BJ (cell line): ENCODE measurements around the gene NFE2L2. TPM values are rescaled to one million over a fixed set of nuclear protein-coding genes. Genes with fewer than 3 reads are reported as not detected.

Experiments
- CTCF ChIA-PET: fragments of 350-600 bp; formaldehyde crosslinking; extraction: SDS; loops from one replicate; lab custom pipeline; 2021; ENCODE audit warnings: antibody characterized with exemption, inconsistent platforms; lab: Yijun Ruan, JAX
- POLR2A ChIA-PET: fragments of 300-600 bp; sonication (Branson Sonifier 250); formaldehyde crosslinking; extraction: SDS; loops from one replicate; lab custom pipeline; 2021; ENCODE audit warnings: antibody characterized with exemption; lab: Charles Lee
- DNase-seq: peaks from one replicate; pipeline ENCODE4 v3.0.0-alpha.2; 2011; ENCODE audit warnings: low read depth
- H3K27me3 ChIP-seq: 2 replicates; pipeline ENCODE4 v1.6.0; 2011; ENCODE audit warnings: low read length; ENCODE audit not compliant: control insufficient read depth, insufficient read depth
- H3K36me3 ChIP-seq: 2 replicates; pipeline ENCODE4 v1.5.1; 2011; ENCODE audit warnings: low read length; ENCODE audit not compliant: control insufficient read depth, insufficient read depth
- H3K4me3 ChIP-seq: 2 replicates; pipeline ENCODE4 v1.5.1; 2011; ENCODE audit warnings: low read depth, mild to moderate bottlenecking, control low read depth, low read length
- polyA plus RNA-seq: library from polyadenylated mRNA; depleted of rRNA; stranded (reverse); fragments of >200 nt; gene quantifications from 2 replicates; pipeline ENCODE4 v1.2.3, GENCODE V29; 2011
- TF ChIP-seq, protein P1 (sequence below): IDR thresholded peaks from 2 replicates; pipeline ENCODE4 v1.5.1; 2011; ENCODE audit warnings: low read depth, mild to moderate bottlenecking, control low read depth, inconsistent platforms, low read length, moderate library complexity; ENCODE audit not compliant: insufficient read depth

The NFE2L2 gene
- polyA plus RNA-seq, 1 experiment, result 109 TPM

DNA sequence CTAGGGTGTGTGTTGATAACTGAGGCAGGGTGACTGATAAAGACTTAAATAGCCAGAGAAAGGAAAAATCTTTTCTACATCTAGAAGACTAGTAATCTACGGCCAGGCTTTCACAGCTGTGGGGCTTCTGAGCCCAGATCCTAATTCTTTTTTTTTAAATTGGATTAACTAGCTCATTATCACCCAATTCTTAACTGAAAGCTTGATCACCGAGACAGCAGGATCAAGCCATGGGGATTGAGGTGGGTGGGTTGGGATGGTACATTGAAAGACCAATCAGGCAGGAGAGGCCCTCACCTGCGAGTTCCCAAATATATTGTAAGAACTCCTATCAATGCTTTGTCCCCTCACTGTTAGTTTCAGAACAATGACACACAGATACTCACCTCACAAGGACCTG is 20.0 kb upstream of the NFE2L2 start:
- Histone ChIP-seq H3K36me3 (no peaks in the 10 kb centered on the region), H3K4me3 (no peak overlapping the region), H3K27me3 (no peaks in the 10 kb centered on the region)
- ChIA-PET CTCF (interaction anchor here (2.0 to 2.3 kb wide), 2 partner anchors 10 to 31 kb away, joined by 4 to 14 read pairs; no protein-coding TSS in a partner anchor), POLR2A (no interaction called here)
- TF ChIP-seq, protein P1, sequence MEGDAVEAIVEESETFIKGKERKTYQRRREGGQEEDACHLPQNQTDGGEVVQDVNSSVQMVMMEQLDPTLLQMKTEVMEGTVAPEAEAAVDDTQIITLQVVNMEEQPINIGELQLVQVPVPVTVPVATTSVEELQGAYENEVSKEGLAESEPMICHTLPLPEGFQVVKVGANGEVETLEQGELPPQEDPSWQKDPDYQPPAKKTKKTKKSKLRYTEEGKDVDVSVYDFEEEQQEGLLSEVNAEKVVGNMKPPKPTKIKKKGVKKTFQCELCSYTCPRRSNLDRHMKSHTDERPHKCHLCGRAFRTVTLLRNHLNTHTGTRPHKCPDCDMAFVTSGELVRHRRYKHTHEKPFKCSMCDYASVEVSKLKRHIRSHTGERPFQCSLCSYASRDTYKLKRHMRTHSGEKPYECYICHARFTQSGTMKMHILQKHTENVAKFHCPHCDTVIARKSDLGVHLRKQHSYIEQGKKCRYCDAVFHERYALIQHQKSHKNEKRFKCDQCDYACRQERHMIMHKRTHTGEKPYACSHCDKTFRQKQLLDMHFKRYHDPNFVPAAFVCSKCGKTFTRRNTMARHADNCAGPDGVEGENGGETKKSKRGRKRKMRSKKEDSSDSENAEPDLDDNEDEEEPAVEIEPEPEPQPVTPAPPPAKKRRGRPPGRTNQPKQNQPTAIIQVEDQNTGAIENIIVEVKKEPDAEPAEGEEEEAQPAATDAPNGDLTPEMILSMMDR, result no peak
- DNase-seq, result no peak

DNA sequence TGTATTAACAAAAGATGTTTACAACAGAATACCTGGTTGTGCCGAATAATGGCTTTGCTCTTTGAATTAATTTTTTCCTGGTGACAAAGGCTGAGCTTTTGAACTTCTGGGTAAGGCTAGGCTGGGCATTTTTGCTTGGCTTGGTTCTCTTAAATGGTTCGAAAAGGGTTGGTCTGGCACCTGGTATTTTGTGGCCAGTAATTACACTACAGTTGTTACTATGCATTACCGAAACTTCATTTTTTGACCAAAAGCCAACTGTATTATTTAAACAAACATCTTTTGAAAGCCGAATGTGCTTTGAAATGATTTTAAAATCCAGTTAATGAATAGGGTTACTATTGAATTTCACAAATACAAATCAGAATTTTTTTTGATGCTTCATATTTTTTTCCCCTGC is 19.4 kb upstream of the NFE2L2 start:
- Histone ChIP-seq H3K27me3 (no peaks in the 10 kb centered on the region), H3K4me3 (no peak overlapping the region), H3K36me3 (no peaks in the 10 kb centered on the region)
- TF ChIP-seq, protein P1, result no peak
- ChIA-PET CTCF (interaction anchor here (1.9 to 2.9 kb wide), 2 partner anchors 13 to 20 kb away, joined by 4 to 16 read pairs; partner anchors contain the start of gene NFE2L2), POLR2A (no interaction called here)
- no peak for DNase-seq

DNA sequence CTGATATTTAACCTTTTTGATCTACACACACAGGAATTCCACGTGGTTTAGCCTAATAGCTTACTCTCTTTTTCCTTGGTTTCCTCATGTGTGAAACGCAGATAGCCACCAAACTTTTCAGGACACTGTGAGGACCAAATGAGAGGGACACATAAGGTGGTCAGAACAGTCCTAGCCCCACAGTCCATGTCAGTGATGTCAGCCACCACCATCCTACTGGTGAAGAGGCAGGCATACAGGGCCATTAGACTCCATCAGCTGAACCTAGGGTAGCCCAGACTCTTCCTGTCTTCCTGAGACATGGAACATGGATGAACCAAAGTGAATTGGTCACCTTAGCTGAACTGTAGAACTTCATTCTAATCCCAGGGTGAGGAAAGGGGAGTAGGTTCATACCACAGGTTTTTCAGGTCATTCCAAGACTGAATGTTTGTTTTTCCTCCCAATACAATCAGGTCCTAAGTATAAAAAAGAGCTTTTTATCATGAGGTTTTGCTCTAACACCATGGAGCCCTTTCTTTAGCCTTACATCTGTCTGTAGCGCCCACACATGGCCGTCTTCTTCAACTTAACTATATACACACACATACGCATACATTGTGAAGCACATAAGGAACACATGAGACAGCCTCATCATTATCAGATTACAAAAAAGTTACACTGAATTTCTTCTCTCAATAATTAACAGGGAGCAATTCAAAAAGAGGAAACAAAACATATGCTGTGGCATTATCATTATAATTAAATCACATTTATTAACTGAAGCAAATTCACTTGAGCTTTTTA is 18.5 kb upstream of the NFE2L2 start:
- ChIA-PET CTCF (interaction anchor here (1.0 to 2.9 kb wide), 4 partner anchors 11 to 119 kb away, joined by 3 to 16 read pairs (median 4); partner anchors contain the start of gene NFE2L2), POLR2A (no interaction called here)
- Histone ChIP-seq H3K4me3 (no peak overlapping the region), H3K36me3 (no peaks in the 10 kb centered on the region), H3K27me3 (no peaks in the 10 kb centered on the region)
- DNase-seq, result no peak
- TF ChIP-seq, protein P1, result no peak

DNA sequence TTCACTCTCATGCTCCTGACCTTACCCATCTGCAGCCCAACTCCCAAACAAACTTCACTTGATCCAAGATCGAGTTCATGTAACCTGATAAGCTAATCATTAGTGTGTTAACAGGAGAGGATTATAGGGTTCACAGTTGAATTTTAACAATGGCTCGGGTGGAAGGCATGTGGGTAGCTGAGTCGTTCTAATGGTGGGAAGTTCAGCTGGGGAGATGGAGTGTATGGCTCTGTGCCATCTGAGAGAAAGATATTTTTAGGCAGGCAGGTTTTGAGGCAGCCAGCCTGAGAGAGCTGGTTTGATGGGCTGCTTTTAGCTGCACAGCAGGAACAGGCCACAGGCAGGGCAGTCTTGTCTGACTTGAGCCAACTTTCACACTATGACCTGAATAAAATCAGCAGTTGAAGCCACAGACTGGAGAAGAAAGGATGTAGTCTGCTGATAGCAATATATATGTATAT is 17.7 kb upstream of the NFE2L2 start:
- no peaks in the 10 kb centered on the region for H3K36me3 ChIP-seq
- CTCF ChIA-PET, result interaction anchor here (1.0 to 2.9 kb wide), 5 partner anchors 10 to 118 kb away, joined by 3 to 16 read pairs (median 4); partner anchors contain the start of gene NFE2L2
- POLR2A ChIA-PET, result no interaction called here
- no peaks in the 10 kb centered on the region for H3K27me3 ChIP-seq
- no peak overlapping the region for H3K4me3 ChIP-seq
- no peak for DNase-seq
- TF ChIP-seq, protein P1, result no peak

DNA sequence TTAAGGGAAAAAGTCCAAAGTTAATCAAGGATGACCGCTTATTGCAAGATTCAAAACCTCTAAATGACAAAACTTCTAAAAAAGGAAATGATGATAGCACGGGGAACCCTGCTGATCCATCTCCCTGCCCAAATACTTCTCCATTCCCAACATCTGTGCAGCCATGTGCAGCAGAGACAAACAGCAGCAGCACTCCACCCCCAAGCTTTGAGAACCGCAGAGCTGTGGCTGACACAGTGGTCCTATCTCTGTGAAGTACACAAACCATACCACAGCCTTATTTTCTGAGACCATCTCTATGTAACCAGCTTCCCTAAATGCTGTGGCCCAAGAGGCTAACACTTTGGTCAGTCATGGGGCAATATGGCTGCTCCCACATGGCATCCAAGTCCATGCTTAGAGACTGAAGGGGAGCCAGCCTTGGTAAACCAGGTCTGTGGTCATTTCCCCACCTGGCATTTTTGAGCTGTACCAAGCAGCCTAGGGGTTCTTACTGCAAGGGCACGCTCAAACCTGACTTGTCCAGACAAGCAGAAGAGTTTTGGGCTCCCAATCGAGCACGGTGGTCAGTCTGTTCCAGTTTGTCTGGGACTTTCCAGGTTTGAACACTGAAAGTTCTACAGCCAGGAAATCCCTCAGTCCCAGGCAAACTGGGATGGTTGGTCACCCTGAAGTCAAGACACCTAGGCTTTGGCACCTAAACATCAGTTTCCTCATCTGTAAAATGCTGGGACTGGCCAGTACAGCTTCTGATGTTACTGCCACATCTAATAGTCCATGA is 17.1 kb upstream of the NFE2L2 start:
- ChIA-PET CTCF (interaction anchor here (1.0 to 2.9 kb wide), 4 partner anchors 9 to 118 kb away, joined by 4 to 16 read pairs (median 4); partner anchors contain the start of gene NFE2L2), POLR2A (no interaction called here)
- TF ChIP-seq, protein P1, result no peak
- Histone ChIP-seq H3K27me3 (no peaks in the 10 kb centered on the region), H3K36me3 (no peaks in the 10 kb centered on the region), H3K4me3 (no peak overlapping the region)
- no peak for DNase-seq
